NB4 (cell line): ENCODE measurements around the gene NUDT7.

Experiments
- DNase-seq: peaks from one replicate; pipeline ENCODE4 v3.0.0; 2010; ENCODE audit warnings: low read depth
- H3K4me3 ChIP-seq: one replicate; pipeline ENCODE4 v1.5.1; 2011; ENCODE audit warnings: mild to moderate bottlenecking, low read depth, low read length, moderate library complexity
- MYC ChIP-seq: IDR thresholded peaks from 2 replicates; pipeline ENCODE4 v1.6.1; 2011; ENCODE audit warnings: low read depth, low read length
- POLR2A ChIP-seq: IDR thresholded peaks from 2 replicates; pipeline ENCODE4 v1.6.1; 2011; ENCODE audit warnings: mild to moderate bottlenecking; ENCODE audit not compliant: insufficient read length; ENCODE audit errors: extremely low read depth
- TF ChIP-seq, protein P1 (sequence below): IDR thresholded peaks from one replicate; pipeline ENCODE4 v1.5.1; 2012; ENCODE audit warnings: low read depth, low read length
- TF ChIP-seq, protein P2 (sequence below): IDR thresholded peaks from 2 replicates; pipeline ENCODE4 v1.6.1; 2011; ENCODE audit warnings: low read depth, low read length

NUDT7 gene

DNA sequence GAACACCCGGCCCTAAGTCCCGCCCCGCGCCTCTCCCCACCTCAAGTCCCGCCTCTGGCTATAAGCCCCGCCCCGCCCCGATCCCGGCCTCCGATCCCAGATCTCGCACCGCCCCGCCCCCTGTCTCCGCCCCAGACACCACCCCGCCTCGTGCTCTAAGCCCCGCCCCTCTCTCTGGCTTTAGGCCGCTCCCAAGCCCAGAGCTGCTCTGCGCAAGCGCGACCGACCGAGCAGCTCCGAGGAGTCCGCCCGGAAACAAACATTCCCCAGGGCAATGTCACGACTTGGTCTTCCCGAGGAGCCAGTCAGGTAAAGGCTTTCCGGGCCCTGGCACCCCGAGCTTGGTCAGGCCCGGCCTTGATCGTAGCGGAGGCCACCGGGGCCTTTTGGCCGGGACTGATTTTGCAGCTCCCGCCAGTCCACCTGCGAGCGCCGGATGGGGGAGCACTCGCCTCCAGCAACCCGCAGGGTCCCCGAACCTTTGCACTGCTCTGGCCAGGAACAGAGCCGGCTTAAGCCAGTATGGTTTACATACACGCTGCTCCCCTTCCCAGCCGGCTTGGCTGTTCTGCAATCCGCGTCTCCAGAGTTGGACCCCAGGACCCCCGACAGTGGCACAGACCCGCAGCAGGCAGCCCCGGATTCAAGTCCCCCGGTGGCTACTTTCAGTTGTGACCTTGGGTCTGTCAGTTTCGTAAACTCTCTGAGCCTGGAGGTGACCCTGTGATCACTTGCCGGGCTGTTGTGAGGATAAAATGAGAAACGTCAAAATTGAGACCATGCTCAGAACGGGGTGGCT lies at the start of gene NUDT7:
Gene NUDT7, plus strand, starts transcription at position 206 of the 799 bp plus-strand sequence. Its CDS starts 69 bp downstream, at position 275.
- H3K4me3 ChIP-seq: peak within 1 kb of the TSS; percentile 84
- TF ChIP-seq, protein P1, sequence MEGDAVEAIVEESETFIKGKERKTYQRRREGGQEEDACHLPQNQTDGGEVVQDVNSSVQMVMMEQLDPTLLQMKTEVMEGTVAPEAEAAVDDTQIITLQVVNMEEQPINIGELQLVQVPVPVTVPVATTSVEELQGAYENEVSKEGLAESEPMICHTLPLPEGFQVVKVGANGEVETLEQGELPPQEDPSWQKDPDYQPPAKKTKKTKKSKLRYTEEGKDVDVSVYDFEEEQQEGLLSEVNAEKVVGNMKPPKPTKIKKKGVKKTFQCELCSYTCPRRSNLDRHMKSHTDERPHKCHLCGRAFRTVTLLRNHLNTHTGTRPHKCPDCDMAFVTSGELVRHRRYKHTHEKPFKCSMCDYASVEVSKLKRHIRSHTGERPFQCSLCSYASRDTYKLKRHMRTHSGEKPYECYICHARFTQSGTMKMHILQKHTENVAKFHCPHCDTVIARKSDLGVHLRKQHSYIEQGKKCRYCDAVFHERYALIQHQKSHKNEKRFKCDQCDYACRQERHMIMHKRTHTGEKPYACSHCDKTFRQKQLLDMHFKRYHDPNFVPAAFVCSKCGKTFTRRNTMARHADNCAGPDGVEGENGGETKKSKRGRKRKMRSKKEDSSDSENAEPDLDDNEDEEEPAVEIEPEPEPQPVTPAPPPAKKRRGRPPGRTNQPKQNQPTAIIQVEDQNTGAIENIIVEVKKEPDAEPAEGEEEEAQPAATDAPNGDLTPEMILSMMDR: peak; percentile 22
- TF ChIP-seq POLR2A: peak; percentile 70
- peak; percentile 49; the same call in 1 of the 2 replicates for TF ChIP-seq MYC
- TF ChIP-seq, protein P2, sequence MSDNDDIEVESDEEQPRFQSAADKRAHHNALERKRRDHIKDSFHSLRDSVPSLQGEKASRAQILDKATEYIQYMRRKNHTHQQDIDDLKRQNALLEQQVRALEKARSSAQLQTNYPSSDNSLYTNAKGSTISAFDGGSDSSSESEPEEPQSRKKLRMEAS: peak; percentile 45; the same call in 1 of the 2 replicates
- peak; percentile 98 for DNase-seq

DNA sequence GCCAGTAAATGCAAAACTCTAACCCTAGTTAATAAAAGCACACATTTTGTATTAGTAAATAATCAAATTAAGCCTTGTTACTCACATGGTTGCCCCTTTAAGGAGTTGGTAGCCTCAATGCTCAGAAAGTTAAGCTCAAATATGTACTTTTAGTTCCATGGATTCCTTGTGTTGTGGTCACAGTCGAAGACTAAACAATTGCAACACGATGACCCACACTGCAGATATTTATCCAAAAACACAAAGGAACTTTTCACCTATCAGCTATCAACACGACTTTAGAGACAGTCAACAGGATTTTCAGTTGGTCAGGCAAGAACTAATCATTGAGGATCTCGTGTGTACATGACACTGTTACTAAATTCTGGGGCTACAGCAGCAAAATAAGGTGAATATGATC lies 47.4 kb upstream of the NUDT7 start:
- peak overlapping the region; percentile 6 for H3K4me3 ChIP-seq
- TF ChIP-seq POLR2A (no peak), MYC (no peak)
- TF ChIP-seq, protein P2: no peak
- TF ChIP-seq, protein P1: no peak
- DNase-seq: no peak

DNA sequence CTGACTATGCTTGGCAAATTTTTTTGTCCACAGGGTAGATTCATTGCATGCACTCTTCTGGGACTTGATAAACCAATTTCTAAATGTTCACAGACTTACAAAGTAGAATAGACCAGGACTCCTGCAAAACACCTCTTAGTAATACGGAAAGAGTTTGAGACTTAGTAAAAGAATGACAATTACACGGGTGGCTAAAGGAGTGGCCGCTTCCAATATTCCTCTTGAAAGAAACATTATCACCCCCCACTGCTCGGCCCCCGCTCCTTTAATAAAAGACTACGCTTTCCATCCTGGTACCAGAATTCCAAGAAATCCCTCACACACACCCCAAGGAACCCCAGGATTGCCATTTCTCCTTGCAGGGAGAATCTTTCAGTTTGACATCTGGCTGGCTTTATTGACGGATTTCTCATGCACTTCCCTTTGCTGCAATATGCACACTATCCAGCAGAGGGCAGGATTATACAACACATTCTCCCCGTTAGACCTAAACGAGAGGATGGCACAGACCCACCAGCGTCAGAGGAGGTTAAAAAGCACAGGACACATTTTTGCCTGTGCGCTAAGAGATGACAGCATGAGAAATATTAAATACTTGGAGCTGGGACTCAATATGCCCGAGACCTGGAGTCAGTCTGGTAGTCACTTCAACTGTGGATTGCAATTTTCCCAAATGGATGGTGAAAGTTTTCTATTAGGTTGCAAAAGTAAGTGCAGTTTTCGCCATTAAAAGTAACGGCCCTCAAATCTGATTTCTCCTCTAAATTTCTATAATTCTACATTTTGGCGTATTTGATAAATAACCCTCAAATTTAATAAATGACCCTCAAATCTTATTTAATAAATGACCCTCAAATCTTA lies 46.6 kb upstream of the NUDT7 start:
- peak; percentile 93 for DNase-seq
- peak overlapping the region; percentile 4 for H3K4me3 ChIP-seq
- TF ChIP-seq MYC: no peak
- TF ChIP-seq, protein P1: peak; percentile 95

DNA sequence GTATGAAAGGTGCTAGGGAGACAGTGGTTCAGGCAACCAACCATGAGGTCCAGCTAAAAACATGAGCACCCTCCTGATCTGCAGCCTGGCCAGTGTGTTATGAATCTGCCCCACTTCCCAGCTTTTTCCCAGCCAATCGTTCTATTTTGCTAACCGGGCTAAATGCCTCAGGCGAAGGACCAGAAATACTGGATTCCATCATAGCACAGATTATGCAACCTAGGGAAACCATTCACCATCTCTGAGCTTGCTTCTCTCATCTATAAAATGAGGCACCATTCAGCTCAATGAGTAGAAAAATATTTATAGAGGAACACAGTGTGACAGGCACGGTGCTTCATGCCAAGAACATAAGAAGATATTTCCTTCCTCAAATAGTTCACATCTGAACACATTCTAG lies 45.2 kb upstream of the NUDT7 start:
- TF ChIP-seq, protein P2: no peak
- no peak for TF ChIP-seq POLR2A
- no peak for TF ChIP-seq MYC
- TF ChIP-seq, protein P1: no peak
- peak; percentile 37 for DNase-seq
- no peak overlapping the region for H3K4me3 ChIP-seq

DNA sequence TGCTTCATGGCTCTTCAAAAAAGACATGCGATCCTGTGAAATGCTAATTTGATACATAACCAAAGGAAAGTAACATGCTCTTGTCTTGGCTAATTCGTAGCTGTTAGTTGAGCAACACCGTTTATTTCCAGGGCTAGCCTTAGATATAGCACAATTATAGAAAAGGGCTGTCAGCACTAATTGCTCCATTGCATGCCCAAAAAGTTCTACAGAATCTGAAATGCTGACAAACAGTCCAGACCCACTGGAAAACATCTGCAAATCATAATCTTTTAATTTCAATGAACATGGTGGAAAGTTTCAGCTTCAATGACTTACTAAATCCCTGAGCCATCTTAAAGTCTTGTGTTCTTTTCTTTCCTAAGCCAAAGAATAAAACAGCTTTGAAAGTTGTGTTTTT lies 42.9 kb upstream of the NUDT7 start:
- peak overlapping the region; percentile 55 for H3K4me3 ChIP-seq
- peak; percentile 90 for DNase-seq
- TF ChIP-seq, protein P1: no peak
- TF ChIP-seq POLR2A (no peak), MYC (no peak)
- TF ChIP-seq, protein P2: no peak
